ENCODE results near the gene INTS6. TPM values are rescaled to one million over a fixed set of nuclear protein-coding genes. Genes with fewer than 3 reads are reported as not detected.
"Not testable (repeated sequence)": the region's sequence is repeated elsewhere in the genome, so short reads cannot be mapped to it uniquely, and the experiment has no call there.

INTS6 gene
- total RNA-seq, 1 donor from 2014 or later: 73.7 TPM

- intact Hi-C loops (cut with micrococcal nuclease): no loop called here
These were observed 36.7 kb downstream of the INTS6 start for GRCh38 chr13:51416107-51416506.

- intact Hi-C loops (cut with micrococcal nuclease): not testable (repeated sequence)
These were observed 37.5 kb downstream of the INTS6 start for GRCh38 chr13:51415339-51415738.

GRCh38 chr13:51412431-51412830 lies 40.4 kb downstream of the INTS6 start:
- intact Hi-C loops (cut with micrococcal nuclease): no loop called here

GRCh38 chr13:51405176-51405575 lies 47.7 kb downstream of the INTS6 start:
- intact Hi-C loops (cut with micrococcal nuclease): no loop called here

- intact Hi-C loops (cut with micrococcal nuclease): no loop called here
These were observed 55.4 kb downstream of the INTS6 start for GRCh38 chr13:51397262-51397941.

- intact Hi-C loops (cut with micrococcal nuclease): no loop called here
These were observed 56.5 kb downstream of the INTS6 start for GRCh38 chr13:51396352-51396751.

- intact Hi-C loops (cut with micrococcal nuclease): no loop called here
These were observed 58.1 kb downstream of the INTS6 start for GRCh38 chr13:51394724-51395123.

- intact Hi-C loops (cut with micrococcal nuclease): no loop called here
These were observed 67.7 kb downstream of the INTS6 start for GRCh38 chr13:51385114-51385513.

- intact Hi-C loops (cut with micrococcal nuclease): no loop called here
These were observed 72.6 kb downstream of the INTS6 start for GRCh38 chr13:51380269-51380668.

GRCh38 chr13:51373451-51373850 lies 79.4 kb downstream of the INTS6 start:
- intact Hi-C loops (cut with micrococcal nuclease): no loop called here

GRCh38 chr13:51371768-51372399 lies 81.0 kb downstream of the INTS6 start:
- intact Hi-C loops (cut with micrococcal nuclease): no loop called here

GRCh38 chr13:51370811-51371210 lies 82.0 kb downstream of the INTS6 start:
- intact Hi-C loops (cut with micrococcal nuclease): no loop called here

- intact Hi-C loops (cut with micrococcal nuclease): no loop called here
These were observed 82.7 kb downstream of the INTS6 start for GRCh38 chr13:51370116-51370515.

- intact Hi-C loops (cut with micrococcal nuclease): no loop called here
These were observed 88.3 kb downstream of the INTS6 start for GRCh38 chr13:51364404-51365008.

GRCh38 chr13:51363625-51364024 lies 89.2 kb downstream of the INTS6 start:
- intact Hi-C loops (cut with micrococcal nuclease): no loop called here

- intact Hi-C loops (cut with micrococcal nuclease): no loop called here
These were observed 91.7 kb downstream of the INTS6 start for GRCh38 chr13:51361106-51361505.

GRCh38 chr13:51360489-51360888 lies 92.3 kb downstream of the INTS6 start:
- intact Hi-C loops (cut with micrococcal nuclease): no loop called here

GRCh38 chr13:51359352-51359751 lies 93.5 kb downstream of the INTS6 start:
- intact Hi-C loops (cut with micrococcal nuclease): no loop called here

GRCh38 chr13:51357928-51358595 lies 94.8 kb downstream of the INTS6 start:
- intact Hi-C loops (cut with micrococcal nuclease): no loop called here

- intact Hi-C loops (cut with micrococcal nuclease): no loop called here
These were observed 97.6 kb downstream of the INTS6 start for GRCh38 chr13:51355217-51355616.

- intact Hi-C loops (cut with micrococcal nuclease): no loop called here
These were observed 103.8 kb downstream of the INTS6 start for GRCh38 chr13:51349016-51349415.
